Kidney (tissue), 14 donors: ENCODE measurements around the gene DTD1. TPM values are rescaled to one million over a fixed set of nuclear protein-coding genes. Genes with fewer than 3 reads are reported as not detected.

Experiments used
- DNase-seq, 5 donors: peaks; one replicate each; pipeline ENCODE4 v3.0.0-alpha.2; 2013 to 2020
- FAIRE-seq: peaks from 2 replicates; lab custom pipeline; 2012; peaks lifted over from hg19 to GRCh38; lab: Jason Lieb, UNC
- H3K27ac ChIP-seq, 2 donors: one replicate each; pipeline ENCODE4 v1.7.0; 2013; ENCODE audit warnings: low read depth in 2 of 2, low read length in 2 of 2, inconsistent platforms in 1 of 2
- H3K27me3 ChIP-seq: one replicate; pipeline ENCODE4 v1.7.1; 2013; ENCODE audit warnings: low read length, inconsistent platforms; ENCODE audit not compliant: control insufficient read depth, insufficient read depth
- H3K36me3 ChIP-seq, 3 donors: one replicate each; pipeline versions ENCODE4 v1.7.0 to v1.7.1; 2013; ENCODE audit warnings: low read length in 3 of 3, control low read depth in 1 of 3, inconsistent platforms in 1 of 3; ENCODE audit not compliant: insufficient read depth in 3 of 3, control insufficient read depth in 2 of 3
- H3K4me1 ChIP-seq, 3 donors: one replicate each; pipeline versions ENCODE4 v1.7.0 to v1.7.1; 2013; ENCODE audit warnings: low read length in 3 of 3, inconsistent platforms in 1 of 3, low read depth in 1 of 3; ENCODE audit not compliant: control insufficient read depth in 2 of 3, insufficient read depth in 2 of 3
- H3K4me3 ChIP-seq, 3 donors: one replicate each; pipeline versions ENCODE4 v1.7.0 to v1.8.1; 2013; ENCODE audit warnings: low read length in 3 of 3, control low read depth in 1 of 3, inconsistent platforms in 1 of 3
- H3K9ac ChIP-seq, 3 donors: one replicate each; pipeline versions ENCODE4 v1.7.0 to v1.7.1; 2013; ENCODE audit warnings: low read length in 3 of 3, control low read depth in 1 of 3, inconsistent platforms in 1 of 3
- H3K9me3 ChIP-seq, 3 donors: one replicate each; pipeline versions ENCODE4 v1.7.0 to v1.7.1; 2013; ENCODE audit warnings: low read length in 3 of 3, control low read depth in 1 of 3, inconsistent platforms in 1 of 3; ENCODE audit not compliant: control insufficient read depth in 2 of 3, insufficient read depth in 1 of 3
- intact Hi-C: fragments of 100-400 bp; cut with DNase I; formaldehyde crosslinking; loops from one replicate; pipeline ENCODE4 v1.11.1; 2022
- polyA plus RNA-seq: library from polyadenylated mRNA; stranded (reverse); fragments of 350-450 nt; fragmentation: Illumina TruSeq; extraction: RNeasy Lipid Tissue Mini Kit (QIAGEN cat#74804); gene quantifications from one replicate; pipeline ENCODE4 v1.2.3, GENCODE V29; 2014; ENCODE audit warnings: low read depth, low replicate concordance; ENCODE audit not compliant: insufficient read depth
- total RNA-seq: library from RNA; stranded (reverse); fragmentation: NEBNext Ultra II Directional; extraction: Animal tissue kit (Norgen Biotek cat#: 25700); gene quantifications from one replicate; pipeline ENCODE4 v1.2.1, GENCODE V29; 2021
- TF ChIP-seq, protein P1 (sequence below): IDR thresholded peaks from 3 replicates; pipeline ENCODE4 v1.5.1; 2012; ENCODE audit warnings: mild to moderate bottlenecking, moderate library complexity, borderline replicate concordance; ENCODE audit not compliant: insufficient read depth; ENCODE audit errors: extremely low read depth
- donor health status: control.
- donor health status: control.
- donor health status: control.
- donor health status: control.
- donor health status: control.
- donor health status: DM: yes; HTN: yes; CAD: no.
- donor health status: Normal renal cell carcinoma (clear cell type).

The DTD1 gene
- total and polyA plus RNA-seq, 2 donors from 2014 or later, result 45.3 to 47.4 TPM

DNA sequence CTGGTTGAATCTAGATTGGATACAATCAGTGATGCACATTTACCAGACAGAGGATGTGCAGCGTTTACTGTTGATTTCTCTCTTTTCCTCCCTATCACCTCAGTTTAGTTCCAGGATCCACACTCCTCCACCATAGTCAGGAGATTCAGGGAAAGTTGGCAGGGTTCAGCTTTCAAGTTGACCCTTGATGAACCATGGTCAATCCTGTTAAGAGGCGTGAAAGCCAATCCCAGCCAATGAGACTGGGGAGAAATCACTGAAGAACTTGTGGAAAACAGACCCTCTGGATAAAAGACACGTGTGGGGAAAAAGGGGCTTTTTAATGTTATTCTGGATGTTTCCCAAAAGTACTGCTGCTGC is 206.6 kb downstream of the DTD1 start:
- FAIRE-seq (no peak), DNase-seq (no peak)
- Histone ChIP-seq H3K4me3 (peak overlapping the region; percentile 82 to 93 (median 83)), H3K27ac (peak overlapping the region; percentile 74 to 88), H3K36me3 (no peaks in the 10 kb centered on the region), H3K9ac (peak overlapping the region; percentile 75 to 91 (median 83)), H3K27me3 (no peaks in the 10 kb centered on the region), H3K9me3 (no peaks in the 10 kb centered on the region), H3K4me1 (peaks cover 0 to 6% (median 0%) of the 10 kb centered on the region in 3 donors)
- intact Hi-C loops, result no loop called here
- TF ChIP-seq, protein P1, sequence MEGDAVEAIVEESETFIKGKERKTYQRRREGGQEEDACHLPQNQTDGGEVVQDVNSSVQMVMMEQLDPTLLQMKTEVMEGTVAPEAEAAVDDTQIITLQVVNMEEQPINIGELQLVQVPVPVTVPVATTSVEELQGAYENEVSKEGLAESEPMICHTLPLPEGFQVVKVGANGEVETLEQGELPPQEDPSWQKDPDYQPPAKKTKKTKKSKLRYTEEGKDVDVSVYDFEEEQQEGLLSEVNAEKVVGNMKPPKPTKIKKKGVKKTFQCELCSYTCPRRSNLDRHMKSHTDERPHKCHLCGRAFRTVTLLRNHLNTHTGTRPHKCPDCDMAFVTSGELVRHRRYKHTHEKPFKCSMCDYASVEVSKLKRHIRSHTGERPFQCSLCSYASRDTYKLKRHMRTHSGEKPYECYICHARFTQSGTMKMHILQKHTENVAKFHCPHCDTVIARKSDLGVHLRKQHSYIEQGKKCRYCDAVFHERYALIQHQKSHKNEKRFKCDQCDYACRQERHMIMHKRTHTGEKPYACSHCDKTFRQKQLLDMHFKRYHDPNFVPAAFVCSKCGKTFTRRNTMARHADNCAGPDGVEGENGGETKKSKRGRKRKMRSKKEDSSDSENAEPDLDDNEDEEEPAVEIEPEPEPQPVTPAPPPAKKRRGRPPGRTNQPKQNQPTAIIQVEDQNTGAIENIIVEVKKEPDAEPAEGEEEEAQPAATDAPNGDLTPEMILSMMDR, result no peak

DNA sequence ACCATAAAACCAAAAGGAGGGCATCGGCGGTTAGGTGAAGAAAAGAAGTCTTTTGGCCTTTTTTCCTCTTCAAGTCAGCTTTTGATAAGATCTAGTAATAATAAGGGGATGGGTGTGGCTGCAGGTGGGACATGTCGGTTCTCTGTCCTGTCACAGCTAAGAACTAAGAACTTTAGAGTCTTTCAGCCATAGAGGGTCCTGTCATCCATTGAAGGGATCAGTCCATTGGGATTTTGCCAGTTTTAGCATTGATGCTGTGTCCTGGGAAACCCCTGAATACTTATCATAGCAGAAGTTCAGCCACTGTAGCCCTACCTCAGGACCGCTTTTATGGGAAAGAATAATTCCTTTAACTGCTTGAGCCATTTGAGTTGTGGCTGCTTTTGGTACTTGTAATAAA is 207.5 kb downstream of the DTD1 start:
- Histone ChIP-seq H3K9ac (no peak overlapping the region), H3K9me3 (no peaks in the 10 kb centered on the region), H3K4me1 (peaks cover 0 to 6% (median 0%) of the 10 kb centered on the region in 3 donors), H3K27ac (no peak overlapping the region), H3K36me3 (no peaks in the 10 kb centered on the region), H3K27me3 (no peaks in the 10 kb centered on the region), H3K4me3 (no peak overlapping the region)
- DNase-seq, result no peak
- intact Hi-C loops, result no loop called here
- FAIRE-seq, result no peak
- TF ChIP-seq, protein P1, result no peak

DNA sequence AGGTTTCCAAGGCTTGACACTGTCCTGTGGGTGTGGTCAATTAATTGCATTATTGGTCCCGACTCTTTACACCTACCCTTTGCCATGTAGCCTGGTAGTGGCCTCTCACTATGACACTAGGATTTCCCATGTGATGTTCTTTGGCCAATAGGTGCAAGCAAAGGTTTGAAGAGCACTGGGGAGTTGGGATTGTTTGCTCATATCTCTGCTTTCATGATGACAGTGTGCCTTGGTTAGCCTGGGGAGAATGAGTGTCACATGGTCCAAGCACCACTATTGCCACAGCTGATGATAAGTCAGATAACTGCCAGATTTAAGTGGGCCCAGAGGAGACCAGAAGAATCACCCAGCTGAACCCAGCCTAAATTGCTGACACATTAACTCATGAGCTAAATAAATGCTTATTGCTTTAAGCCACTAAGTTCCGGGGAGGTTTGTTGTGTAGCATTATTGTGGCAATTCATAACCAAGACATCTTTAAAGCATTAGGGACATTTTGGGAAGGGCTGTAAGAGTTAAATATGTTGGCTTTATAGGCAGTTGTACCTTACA is 208.5 kb downstream of the DTD1 start:
- Histone ChIP-seq H3K36me3 (no peaks in the 10 kb centered on the region), H3K9ac (no peak overlapping the region), H3K4me3 (no peak overlapping the region), H3K4me1 (peaks cover 0 to 6% (median 0%) of the 10 kb centered on the region in 3 donors), H3K9me3 (no peaks in the 10 kb centered on the region), H3K27ac (no peak overlapping the region), H3K27me3 (no peaks in the 10 kb centered on the region)
- FAIRE-seq (no peak), DNase-seq (no peak)
- intact Hi-C loops, result no loop called here
- TF ChIP-seq, protein P1, result no peak

DNA sequence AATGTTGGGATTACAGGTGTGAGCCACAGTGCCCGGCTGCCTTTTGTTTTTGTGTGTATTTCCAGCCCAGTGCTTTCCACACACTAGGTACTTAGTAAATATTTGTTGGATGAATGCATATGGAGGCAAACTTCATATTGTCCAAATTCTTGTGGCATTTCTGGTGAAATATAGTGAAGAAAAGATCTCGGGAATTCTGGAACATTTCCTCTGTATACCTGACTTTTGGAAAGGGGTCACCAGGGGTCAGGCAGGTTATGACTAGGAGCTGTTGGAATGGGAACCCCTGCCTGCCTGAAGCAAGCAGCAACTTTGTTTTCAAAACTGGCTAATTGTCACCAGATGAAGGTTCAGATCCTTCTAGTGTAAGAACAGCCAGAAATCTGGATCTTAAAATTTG is 213.7 kb downstream of the DTD1 start:
- H3K27ac ChIP-seq, result no peak overlapping the region
- intact Hi-C loops, result no loop called here
- no peaks in the 10 kb centered on the region for H3K9me3 ChIP-seq
- DNase-seq, result no peak
- no peak overlapping the region for H3K9ac ChIP-seq
- no peaks in the 10 kb centered on the region for H3K36me3 ChIP-seq
- TF ChIP-seq, protein P1, result no peak
- FAIRE-seq, result no peak
- H3K4me1 ChIP-seq, result no peaks in the 10 kb centered on the region
- no peak overlapping the region for H3K4me3 ChIP-seq
- H3K27me3 ChIP-seq, result no peaks in the 10 kb centered on the region
